Chondrocyte (in vitro differentiated cells): ENCODE data around the gene DYRK1B. TPM values are rescaled to one million over a fixed set of nuclear protein-coding genes. Genes with fewer than 3 reads are reported as not detected.
"Not testable (repeated sequence)": the region's sequence is repeated elsewhere in the genome, so short reads cannot be mapped to it uniquely, and the experiment has no call there.

Experiments used
- DNase-seq: peaks from one replicate; pipeline ENCODE4 v3.0.0; 2021; ENCODE audit warnings: mixed read lengths, low spot score
- H3K27ac Mint-ChIP-seq: one replicate; pipeline ENCODE4 v1.8.0; 2021; ENCODE audit warnings: mild to moderate bottlenecking, moderate library complexity, mixed read lengths; ENCODE audit not compliant: unreplicated experiment
- H3K27me3 Mint-ChIP-seq: 2 replicates; pipeline ENCODE4 v1.8.0; 2021; ENCODE audit warnings: low read depth, mixed read lengths
- H3K36me3 Mint-ChIP-seq: 2 replicates; pipeline ENCODE4 v1.8.0; 2021; ENCODE audit warnings: low read depth, mixed read lengths
- H3K4me1 Mint-ChIP-seq: 2 replicates; pipeline ENCODE4 v1.8.0; 2021; ENCODE audit warnings: low read depth, mild to moderate bottlenecking, mixed read lengths
- H3K4me3 Mint-ChIP-seq: one replicate; pipeline ENCODE4 v1.8.0; 2021; ENCODE audit warnings: mild to moderate bottlenecking, moderate library complexity, mixed read lengths; ENCODE audit not compliant: unreplicated experiment
- H3K9me3 Mint-ChIP-seq: 2 replicates; pipeline ENCODE4 v1.8.0; 2021; ENCODE audit warnings: low read depth, mixed read lengths
- total RNA-seq: library from RNA; stranded (reverse); gene quantifications from 3 replicates; pipeline ENCODE4 v1.2.1, GENCODE V29; 2021
- TF ChIP-seq, protein P1 (sequence below): fragments of 200-600 bp; sonication (generic); IDR thresholded peaks from 2 replicates; pipeline ENCODE4 v1.5.0; 2021; ENCODE audit warnings: antibody characterized with exemption, mild to moderate bottlenecking, moderate library complexity

Gene DYRK1B
- total RNA-seq, 1 donor from 2014 or later = 20.0 TPM

DNA sequence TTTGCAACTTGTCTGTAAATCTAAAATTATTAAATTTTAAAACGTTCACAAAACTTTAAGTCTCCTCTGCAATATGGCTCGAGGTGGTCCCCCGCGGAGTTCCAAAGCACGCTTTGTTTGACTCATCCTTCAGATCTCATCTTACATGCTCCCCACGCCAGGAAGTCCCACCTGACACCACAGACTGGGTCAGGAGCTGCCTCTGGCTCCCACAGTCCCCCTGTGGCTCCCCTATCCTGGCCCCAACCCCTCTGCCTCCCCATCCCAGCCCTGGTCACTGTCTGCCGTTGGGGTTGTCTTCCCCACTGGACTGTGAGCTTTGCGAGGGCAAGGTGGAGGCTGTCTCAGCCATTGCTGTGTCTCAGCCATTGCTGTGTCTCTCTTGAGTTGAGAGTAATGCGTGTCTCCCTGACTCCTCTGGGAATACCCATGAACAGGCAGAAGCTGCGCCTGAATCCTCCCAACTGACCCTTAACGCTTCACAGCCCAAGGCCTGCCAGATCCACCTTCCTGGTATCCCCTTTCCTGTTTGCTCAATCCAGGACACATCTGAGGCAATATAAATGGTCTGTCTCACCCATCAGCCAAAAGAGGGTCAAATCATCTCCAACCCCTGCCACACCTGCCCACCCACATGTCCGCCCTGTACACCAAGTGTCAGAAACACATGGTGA is 15.9 kb downstream of the DYRK1B start:
- H3K4me1 Mint-ChIP-seq = no peaks in the 10 kb centered on the region
- DNase-seq = no peak
- peaks cover 5% of the 10 kb centered on the region for H3K36me3 Mint-ChIP-seq
- no peak overlapping the region for H3K4me3 Mint-ChIP-seq
- no peak overlapping the region for H3K27ac Mint-ChIP-seq
- TF ChIP-seq, protein P1, sequence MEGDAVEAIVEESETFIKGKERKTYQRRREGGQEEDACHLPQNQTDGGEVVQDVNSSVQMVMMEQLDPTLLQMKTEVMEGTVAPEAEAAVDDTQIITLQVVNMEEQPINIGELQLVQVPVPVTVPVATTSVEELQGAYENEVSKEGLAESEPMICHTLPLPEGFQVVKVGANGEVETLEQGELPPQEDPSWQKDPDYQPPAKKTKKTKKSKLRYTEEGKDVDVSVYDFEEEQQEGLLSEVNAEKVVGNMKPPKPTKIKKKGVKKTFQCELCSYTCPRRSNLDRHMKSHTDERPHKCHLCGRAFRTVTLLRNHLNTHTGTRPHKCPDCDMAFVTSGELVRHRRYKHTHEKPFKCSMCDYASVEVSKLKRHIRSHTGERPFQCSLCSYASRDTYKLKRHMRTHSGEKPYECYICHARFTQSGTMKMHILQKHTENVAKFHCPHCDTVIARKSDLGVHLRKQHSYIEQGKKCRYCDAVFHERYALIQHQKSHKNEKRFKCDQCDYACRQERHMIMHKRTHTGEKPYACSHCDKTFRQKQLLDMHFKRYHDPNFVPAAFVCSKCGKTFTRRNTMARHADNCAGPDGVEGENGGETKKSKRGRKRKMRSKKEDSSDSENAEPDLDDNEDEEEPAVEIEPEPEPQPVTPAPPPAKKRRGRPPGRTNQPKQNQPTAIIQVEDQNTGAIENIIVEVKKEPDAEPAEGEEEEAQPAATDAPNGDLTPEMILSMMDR = no peak
- H3K27me3 Mint-ChIP-seq = no peaks in the 10 kb centered on the region
- no peaks in the 10 kb centered on the region for H3K9me3 Mint-ChIP-seq

DNA sequence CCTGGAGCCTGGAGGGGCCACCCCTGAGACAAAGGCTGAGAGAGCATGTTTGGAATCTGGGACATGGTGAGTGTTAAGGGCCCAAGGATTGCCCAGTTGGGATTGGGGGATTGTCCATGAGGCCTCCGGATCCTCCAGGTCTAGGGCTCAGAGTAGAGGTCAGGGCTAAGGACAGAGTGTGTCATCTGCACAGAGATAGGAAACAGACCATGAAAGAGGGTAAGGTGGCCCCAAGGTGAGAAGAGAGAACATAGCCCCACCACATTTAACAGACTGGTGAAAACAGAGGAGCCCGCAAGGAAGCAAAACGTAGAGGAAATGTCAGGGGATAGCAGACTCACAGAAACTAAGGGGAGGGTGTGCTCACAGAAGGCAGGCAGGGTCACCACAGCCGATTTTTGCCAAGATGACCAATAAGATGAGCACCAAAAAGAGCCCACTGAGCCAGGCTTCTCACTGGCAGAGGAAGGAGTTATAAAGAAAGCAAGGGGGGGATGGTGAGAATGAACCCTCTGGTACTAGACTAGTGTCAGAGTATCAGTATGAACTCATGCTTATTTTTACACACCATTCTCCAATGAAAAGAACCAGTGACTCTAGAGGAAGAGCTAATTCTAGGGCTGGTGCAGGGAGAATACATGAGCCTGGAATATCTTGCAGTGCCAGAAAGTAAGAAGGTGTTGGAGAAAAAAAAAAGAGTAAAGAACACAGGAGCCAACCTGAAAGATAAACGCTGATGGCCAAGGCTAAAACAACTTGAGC is 17.5 kb downstream of the DYRK1B start:
- no peaks in the 10 kb centered on the region for H3K9me3 Mint-ChIP-seq
- TF ChIP-seq, protein P1 = no peak
- H3K4me3 Mint-ChIP-seq = no peak overlapping the region
- peaks cover 5% of the 10 kb centered on the region for H3K36me3 Mint-ChIP-seq
- no peaks in the 10 kb centered on the region for H3K4me1 Mint-ChIP-seq
- H3K27ac Mint-ChIP-seq = no peak overlapping the region
- no peak for DNase-seq
- H3K27me3 Mint-ChIP-seq = no peaks in the 10 kb centered on the region

DNA sequence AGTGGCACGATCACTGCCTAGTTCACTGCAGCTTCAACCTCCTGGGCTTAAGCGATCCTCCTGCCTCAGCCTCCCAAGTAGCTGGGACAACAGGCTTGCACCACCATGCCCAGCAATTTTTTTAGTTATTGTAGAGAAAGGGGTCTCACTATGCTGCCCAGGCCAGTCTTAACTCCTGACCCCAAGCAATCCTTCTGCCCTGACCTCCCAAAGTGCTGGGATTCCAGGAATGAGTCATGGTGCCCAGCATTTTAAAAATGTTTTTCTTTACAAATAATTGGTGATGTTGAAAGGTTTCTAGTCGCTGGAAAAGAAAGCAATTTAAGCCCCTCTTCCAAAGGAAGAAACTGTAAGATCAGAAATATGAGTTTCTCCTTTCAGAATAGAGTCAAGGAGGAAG is 19.4 kb downstream of the DYRK1B start:
- TF ChIP-seq, protein P1 = no peak
- Mint-ChIP-seq H3K27ac (no peak overlapping the region), H3K27me3 (no peaks in the 10 kb centered on the region), H3K9me3 (no peaks in the 10 kb centered on the region), H3K4me3 (no peak overlapping the region), H3K36me3 (peaks cover 5% of the 10 kb centered on the region), H3K4me1 (no peaks in the 10 kb centered on the region)
- DNase-seq = no peak

DNA sequence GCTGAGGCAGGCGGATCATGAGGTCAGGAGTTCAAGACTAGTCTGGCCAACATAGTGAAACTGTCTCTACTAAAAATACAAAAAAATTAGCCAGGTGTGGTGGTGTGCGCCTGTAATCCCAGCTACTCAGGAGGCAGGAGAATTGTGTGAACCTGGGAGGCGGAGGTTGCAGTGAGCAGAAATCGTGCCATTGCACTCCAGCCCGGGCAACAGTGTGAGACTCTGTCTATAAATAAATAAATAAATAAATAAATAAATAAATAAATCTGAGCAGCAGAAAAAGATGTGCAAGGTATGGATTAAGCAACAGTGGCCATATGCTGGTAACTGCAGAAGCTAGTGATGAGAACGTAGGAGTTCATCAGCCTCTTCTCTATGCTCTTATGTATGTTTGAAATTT is 19.9 kb downstream of the DYRK1B start:
- H3K4me3 Mint-ChIP-seq, H3K4me1 Mint-ChIP-seq, H3K27ac Mint-ChIP-seq, H3K36me3 Mint-ChIP-seq, H3K9me3 Mint-ChIP-seq, H3K27me3 Mint-ChIP-seq, DNase-seq: not testable (repeated sequence)

DNA sequence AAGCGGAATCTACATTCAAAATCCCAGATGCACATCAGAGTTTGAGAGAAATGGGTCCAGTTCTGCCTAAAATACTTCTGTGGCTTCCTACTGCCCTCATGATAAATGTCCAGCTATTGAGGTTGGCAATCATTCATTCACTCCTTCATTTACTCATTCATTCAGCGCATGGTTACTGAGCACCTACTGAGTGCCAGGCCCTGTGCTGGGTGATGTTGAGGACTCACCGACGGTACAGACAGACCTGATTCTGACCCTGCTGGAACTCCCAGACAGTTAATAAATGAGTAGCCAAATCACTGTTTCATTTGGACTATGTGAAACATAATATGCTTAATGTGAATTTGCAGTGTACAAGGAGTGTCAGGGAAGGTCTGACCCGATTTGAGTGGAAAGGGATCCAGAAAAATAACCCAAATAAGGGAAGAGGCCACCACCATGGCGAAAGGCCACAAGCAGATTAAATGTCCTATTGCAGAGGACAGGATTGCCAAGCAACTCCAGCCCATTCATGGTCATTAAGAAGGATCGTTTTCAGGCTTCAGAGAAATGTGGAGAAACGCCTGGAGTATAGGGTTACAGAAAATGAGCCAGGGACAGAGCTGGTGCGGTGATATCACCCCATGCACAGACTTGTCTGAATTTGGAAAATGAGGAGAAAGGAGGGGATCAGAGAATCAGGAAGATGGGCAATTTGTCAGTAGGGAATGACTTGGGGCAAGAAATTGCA is 20.5 kb downstream of the DYRK1B start:
- DNase-seq = no peak
- H3K36me3 Mint-ChIP-seq = peaks cover 5% of the 10 kb centered on the region
- no peak overlapping the region for H3K4me3 Mint-ChIP-seq
- TF ChIP-seq, protein P1 = no peak
- H3K27ac Mint-ChIP-seq = no peak overlapping the region
- no peaks in the 10 kb centered on the region for H3K9me3 Mint-ChIP-seq
- no peaks in the 10 kb centered on the region for H3K4me1 Mint-ChIP-seq
- no peaks in the 10 kb centered on the region for H3K27me3 Mint-ChIP-seq
